GM23338 (cell line): ENCODE data around the gene EIF2S3B. TPM values are rescaled to one million over a fixed set of nuclear protein-coding genes. Genes with fewer than 3 reads are reported as not detected.

Experiments
- ATAC-seq: fragments of 200-7000 bp; cut with Tn5 transposase; 3 replicates; pipeline ENCODE4 v1.9.1; 2020
- DNase-seq: peaks from one replicate; pipeline ENCODE4 v3.0.0-alpha.2; 2015; ENCODE audit warnings: low spot score
- H2AFZ ChIP-seq: fragments of 200-600 bp; sonication (generic); 2 replicates; pipeline ENCODE4 v1.8.0; 2016; ENCODE audit warnings: antibody characterized with exemption, mild to moderate bottlenecking, moderate library complexity
- H3F3A ChIP-seq: fragments of 200-600 bp; sonication (generic); replicated peaks from 2 replicates; pipeline ENCODE4 v1.8.0; 2017; ENCODE audit warnings: antibody characterized with exemption, mixed run types, low read depth
- H3K27ac ChIP-seq: fragments of 200-600 bp; sonication (generic); 2 replicates; pipeline ENCODE4 v1.6.1; 2016; ENCODE audit warnings: low read depth
- H3K27me3 ChIP-seq: fragments of 200-600 bp; sonication (generic); 2 replicates; pipeline ENCODE4 v1.8.0; 2016; ENCODE audit warnings: mild to moderate bottlenecking, mixed run types, moderate library complexity; ENCODE audit not compliant: insufficient read depth
- H3K36me3 ChIP-seq: fragments of 200-600 bp; sonication (generic); 2 replicates; pipeline ENCODE4 v1.8.0; 2016; ENCODE audit warnings: mild to moderate bottlenecking; ENCODE audit not compliant: insufficient read depth
- H3K4me1 ChIP-seq: fragments of 200-600 bp; sonication (generic); 2 replicates; pipeline ENCODE4 v1.8.0; 2016; ENCODE audit warnings: mild to moderate bottlenecking, moderate library complexity; ENCODE audit not compliant: insufficient read depth
- H3K4me2 ChIP-seq: fragments of 200-600 bp; sonication (generic); 2 replicates; pipeline ENCODE4 v1.7.1; 2017; ENCODE audit warnings: mixed run types
- H3K4me3 ChIP-seq: fragments of 200-600 bp; sonication (generic); 2 replicates; pipeline ENCODE4 v1.6.1; 2016; ENCODE audit warnings: mixed run types
- H3K79me2 ChIP-seq: fragments of 200-600 bp; sonication (generic); replicated peaks from 2 replicates; pipeline ENCODE4 v1.8.0; 2017; ENCODE audit warnings: mild to moderate bottlenecking; ENCODE audit not compliant: insufficient read depth
- H3K9me2 ChIP-seq: fragments of 200-600 bp; sonication (generic); 2 replicates; pipeline ENCODE4 v1.8.0; 2017; ENCODE audit not compliant: insufficient read depth
- H4K20me1 ChIP-seq: fragments of 200-600 bp; sonication (generic); replicated peaks from 2 replicates; pipeline ENCODE4 v1.8.0; 2017; ENCODE audit warnings: mild to moderate bottlenecking; ENCODE audit not compliant: insufficient read depth
- H3K27ac Mint-ChIP-seq: 2 replicates; pipeline ENCODE4 v1.8.0; 2020; ENCODE audit warnings: inconsistent platforms, mild to moderate bottlenecking, moderate library complexity, mixed read lengths
- H3K27me3 Mint-ChIP-seq: 3 replicates; pipeline ENCODE4 v1.8.0; 2022; ENCODE audit warnings: low read depth, mild to moderate bottlenecking, moderate library complexity, mixed read lengths, inconsistent platforms; ENCODE audit not compliant: insufficient read depth, poor library complexity
- H3K36me3 Mint-ChIP-seq: 3 replicates; pipeline ENCODE4 v1.8.0; 2021; ENCODE audit warnings: low read depth, mild to moderate bottlenecking, inconsistent platforms, moderate library complexity, mixed read lengths
- H3K4me1 Mint-ChIP-seq: 3 replicates; pipeline ENCODE4 v1.8.0; 2020; ENCODE audit warnings: mild to moderate bottlenecking, inconsistent platforms, mixed read lengths
- H3K4me3 Mint-ChIP-seq: 3 replicates; pipeline ENCODE4 v1.8.0; 2021; ENCODE audit warnings: moderate library complexity, mild to moderate bottlenecking, inconsistent platforms, mixed read lengths
- H3K9me3 Mint-ChIP-seq: 3 replicates; pipeline ENCODE4 v1.8.0; 2020; ENCODE audit warnings: moderate library complexity, mild to moderate bottlenecking, inconsistent platforms, mixed read lengths
- CREB1 ChIP-seq: fragments of 250-450 bp; sonication (Bioruptor Pico); IDR thresholded peaks from 2 replicates; pipeline ENCODE4 v1.5.0; 2020; ENCODE audit warnings: low read depth, mild to moderate bottlenecking, moderate library complexity
- EZH2phosphoT487 ChIP-seq: fragments of 200-600 bp; sonication (generic); IDR thresholded peaks from one replicate; pipeline ENCODE4 v1.8.1; 2018; ENCODE audit warnings: antibody characterized with exemption; ENCODE audit not compliant: unreplicated experiment
- JUNB ChIP-seq: IDR thresholded peaks from one replicate; pipeline ENCODE4 v1.6.1; 2016; ENCODE audit warnings: antibody characterized with exemption; ENCODE audit not compliant: unreplicated experiment
- NANOG ChIP-seq: IDR thresholded peaks from 2 replicates; pipeline ENCODE4 v1.6.1; 2016; ENCODE audit warnings: antibody characterized with exemption, borderline replicate concordance
- POLR2AphosphoS5 ChIP-seq: IDR thresholded peaks from 2 replicates; pipeline ENCODE4 v1.6.1; 2016; ENCODE audit warnings: antibody characterized with exemption, low read depth
- REST ChIP-seq: IDR thresholded peaks from one replicate; pipeline ENCODE4 v1.6.1; 2018; ENCODE audit warnings: antibody characterized with exemption; ENCODE audit not compliant: unreplicated experiment
- ZNF331 ChIP-seq: fragments of 250-450 bp; sonication (Bioruptor Pico); IDR thresholded peaks from 2 replicates; pipeline ENCODE4 v1.5.0; 2020; ENCODE audit warnings: low read depth, mild to moderate bottlenecking, moderate library complexity
- ZNF462 ChIP-seq: fragments of 250-450 bp; sonication (Bioruptor Pico); IDR thresholded peaks from 2 replicates; pipeline ENCODE4 v1.5.0; 2020; ENCODE audit warnings: mild to moderate bottlenecking, moderate library complexity
- polyA plus RNA-seq: library from polyadenylated mRNA; unstranded; fragments of >200 nt; fragmentation: Nextera tagmentation; extraction: Ambion mirVana; gene quantifications from 2 replicates; pipeline ENCODE4 v1.2.1, GENCODE V29; 2016
- total RNA-seq: library from RNA; depleted of rRNA; stranded (reverse); fragments of >200 nt; shearing (Covaris generic); gene quantifications from 2 replicates; pipeline ENCODE4 v1.2.3, GENCODE V29; 2014

The EIF2S3B gene
- total and polyA plus RNA-seq, 2 experiments from 2014 or later = 0.24 to 10.8 TPM

GRCh38 chr12:10543499-10543898 is 37.8 kb downstream of the EIF2S3B start:
- no peak for ATAC-seq
- Histone ChIP-seq H3K27me3 (no peaks in the 10 kb centered on the region), H3F3A (no peaks in the 10 kb centered on the region), H3K4me1 (no peaks in the 10 kb centered on the region), H3K4me3 (no peak overlapping the region), H3K79me2 (no peaks in the 10 kb centered on the region), H3K9me2 (no peaks in the 10 kb centered on the region), H3K4me2 (no peak overlapping the region), H3K27ac (no peak overlapping the region), H3K36me3 (no peaks in the 10 kb centered on the region), H2AFZ (no peak overlapping the region), H4K20me1 (no peaks in the 10 kb centered on the region)
- H3K36me3 Mint-ChIP-seq = no peaks in the 10 kb centered on the region
- no peaks in the 10 kb centered on the region for H3K4me1 Mint-ChIP-seq
- H3K4me3 Mint-ChIP-seq = no peak overlapping the region
- DNase-seq = no peak
- no peak overlapping the region for H3K27ac Mint-ChIP-seq
- H3K9me3 Mint-ChIP-seq = no peaks in the 10 kb centered on the region
- H3K27me3 Mint-ChIP-seq = no peaks in the 10 kb centered on the region
- TF ChIP-seq EZH2phosphoT487 (no peak), ZNF331 (CRISPR knock-in tag) (no peak), POLR2AphosphoS5 (no peak), ZNF462 (CRISPR knock-in tag) (no peak), NANOG (no peak), CREB1 (CRISPR knock-in tag) (no peak), JUNB (no peak)

GRCh38 chr12:10551375-10551774 is 45.7 kb downstream of the EIF2S3B start:
- Mint-ChIP-seq H3K36me3 (no peaks in the 10 kb centered on the region; the same call in 2 of the 3 replicates), H3K27me3 (no peaks in the 10 kb centered on the region), H3K4me1 (no peaks in the 10 kb centered on the region), H3K27ac (no peak overlapping the region), H3K4me3 (no peak overlapping the region), H3K9me3 (no peaks in the 10 kb centered on the region; the same call in 2 of the 3 replicates)
- no peak overlapping the region for H3K4me3 ChIP-seq
- no peaks in the 10 kb centered on the region for H3K79me2 ChIP-seq
- H2AFZ ChIP-seq = peak overlapping the region; percentile 54; the same call in 1 of the 2 replicates
- H3K27ac ChIP-seq = no peak overlapping the region
- no peaks in the 10 kb centered on the region for H4K20me1 ChIP-seq
- H3K4me2 ChIP-seq = no peak overlapping the region
- H3K36me3 ChIP-seq = no peaks in the 10 kb centered on the region
- ATAC-seq (no peak; the same call in 2 of the 3 replicates), DNase-seq (no peak)
- no peaks in the 10 kb centered on the region for H3K9me2 ChIP-seq
- no peaks in the 10 kb centered on the region for H3K27me3 ChIP-seq
- H3K4me1 ChIP-seq = no peaks in the 10 kb centered on the region
- H3F3A ChIP-seq = no peaks in the 10 kb centered on the region
- TF ChIP-seq JUNB = no peak
- no peak for TF ChIP-seq CREB1 (CRISPR knock-in tag)
- no peak for TF ChIP-seq REST
